ENCODE measurements around the gene C1orf50.
"Not testable (repeated sequence)": the region's sequence is repeated elsewhere in the genome, so short reads cannot be mapped to it uniquely, and the experiment has no call there.

Gene C1orf50

GRCh38 chr1:42739753-42740700 is 27.0 kb upstream of the C1orf50 start, which contains the start of gene CLDN19:
Gene CLDN19, minus strand, starts transcription at chr1:42740236. Its CDS starts 173 bp downstream, at chr1:42740063.
- DNase-seq (ENCODE audit: low read depth in 2 of 2), result no peak

GRCh38 chr1:42740851-42741580 is 26.0 kb upstream of the C1orf50 start:
- DNase-seq (ENCODE audit: low read depth in 2 of 2), result no peak

GRCh38 chr1:42741706-42742105 is 25.3 kb upstream of the C1orf50 start:
- no peak for DNase-seq (ENCODE audit: low read depth in 2 of 2)

GRCh38 chr1:42742141-42742540 is 24.9 kb upstream of the C1orf50 start:
- DNase-seq (ENCODE audit: low read depth in 2 of 2), result no peak

- DNase-seq (ENCODE audit: low read depth in 2 of 2), result no peak
Measured at GRCh38 chr1:42742617-42743316, 24.3 kb upstream of the C1orf50 start.

GRCh38 chr1:42743317-42744147 is 23.5 kb upstream of the C1orf50 start:
- DNase-seq (ENCODE audit: low read depth in 2 of 2), result no peak

GRCh38 chr1:42744148-42744413 is 23.0 kb upstream of the C1orf50 start:
- no peak for DNase-seq (ENCODE audit: low read depth in 2 of 2)

GRCh38 chr1:42745851-42746250 is 21.2 kb upstream of the C1orf50 start:
- DNase-seq (ENCODE audit: low read depth in 2 of 2), result no peak

GRCh38 chr1:42746436-42747105 is 20.5 kb upstream of the C1orf50 start:
- no peak for DNase-seq (ENCODE audit: low read depth in 2 of 2)

- DNase-seq (ENCODE audit: low read depth in 2 of 2), result no peak
Measured at GRCh38 chr1:42747125-42747524, 19.9 kb upstream of the C1orf50 start.

- DNase-seq (ENCODE audit: low read depth in 2 of 2), result no peak
Measured at GRCh38 chr1:42748021-42748420, 19.0 kb upstream of the C1orf50 start.

GRCh38 chr1:42748461-42749410 is 18.3 kb upstream of the C1orf50 start:
- no peak for DNase-seq (ENCODE audit: low read depth in 2 of 2)

- DNase-seq (ENCODE audit: low read depth in 2 of 2), result no peak
Measured at GRCh38 chr1:42750041-42750440, 17.0 kb upstream of the C1orf50 start.

- not testable (repeated sequence) for DNase-seq (ENCODE audit: low read depth in 2 of 2)
Measured at GRCh38 chr1:42751511-42752070, 15.5 kb upstream of the C1orf50 start.

- no peak for DNase-seq (ENCODE audit: low read depth in 2 of 2)
Measured at GRCh38 chr1:42752284-42752683, 14.8 kb upstream of the C1orf50 start.

GRCh38 chr1:42753070-42753469 is 14.0 kb upstream of the C1orf50 start:
- no peak for DNase-seq (ENCODE audit: low read depth in 2 of 2)

GRCh38 chr1:42756956-42757891 is 9.8 kb upstream of the C1orf50 start:
- DNase-seq (ENCODE audit: low read depth in 2 of 2), result no peak

- no peak for DNase-seq (ENCODE audit: low read depth in 2 of 2)
Measured at GRCh38 chr1:42757892-42758275, 9.2 kb upstream of the C1orf50 start.
